COLO668 (cell line): Measurements from ENCODE around the gene GABRD.

Source experiments
- DNase-seq: peaks from one replicate; lab custom pipeline; 2025; ENCODE audit not compliant: unreplicated experiment; lab: John Stamatoyannopoulos, UW

The GABRD gene

GRCh38 chr1:2016123-2016522 lies 3.0 kb upstream of the GABRD start:
- DNase-seq, result no peak

- DNase-seq, result no peak
These were observed 651 bp upstream of the GABRD start for GRCh38 chr1:2018217-2019171.

- DNase-seq, result no peak
These were observed 595 bp downstream of the GABRD start for GRCh38 chr1:2019571-2020309.

GRCh38 chr1:2020310-2020655 lies 1.1 kb downstream of the GABRD start:
- DNase-seq, result no peak

- DNase-seq, result no peak
These were observed 2.4 kb downstream of the GABRD start for GRCh38 chr1:2021550-2021949.

- DNase-seq, result no peak
These were observed 3.1 kb downstream of the GABRD start for GRCh38 chr1:2022063-2022770.

GRCh38 chr1:2023187-2023586 lies 4.0 kb downstream of the GABRD start:
- no peak for DNase-seq

GRCh38 chr1:2024451-2024850 lies 5.3 kb downstream of the GABRD start:
- DNase-seq, result no peak

GRCh38 chr1:2024887-2025286 lies 5.7 kb downstream of the GABRD start:
- no peak for DNase-seq

- DNase-seq, result no peak
These were observed 6.4 kb downstream of the GABRD start for GRCh38 chr1:2025491-2025981.

GRCh38 chr1:2027961-2028583 lies 8.9 kb downstream of the GABRD start:
- DNase-seq, result no peak

- DNase-seq, result no peak
These were observed 9.9 kb downstream of the GABRD start for GRCh38 chr1:2028870-2029560.

GRCh38 chr1:2029561-2029960 lies 10.4 kb downstream of the GABRD start:
- no peak for DNase-seq

GRCh38 chr1:2030076-2030871 lies 11.1 kb downstream of the GABRD start:
- DNase-seq, result no peak

GRCh38 chr1:2031546-2032540 lies 12.7 kb downstream of the GABRD start:
- DNase-seq, result no peak

GRCh38 chr1:2032737-2033136 lies 13.6 kb downstream of the GABRD start:
- DNase-seq, result no peak

GRCh38 chr1:2033165-2033564 lies 14.0 kb downstream of the GABRD start:
- no peak for DNase-seq

GRCh38 chr1:2036287-2036686 lies 17.1 kb downstream of the GABRD start:
- DNase-seq, result no peak
